ENCODE measurements around the gene ZP1.

GRCh38 chr11:60887556-60887955, 20.2 kb downstream of the ZP1 start:
- TF ChIP-seq POLR2A (IDR thresholded peaks at IDR 0.05; ENCODE audit: low read depth, low read length): 0 out of 2 replicates have a peak, but pooled peaks have one; percentile 33
- 0 out of 2 replicates have a peak, but pooled peaks have one; percentile 15 for TF ChIP-seq POLR2AphosphoS5 (IDR thresholded peaks at IDR 0.05; ENCODE audit: low read depth, low read length)
